Measurements from ENCODE around the gene TCEAL4. TPM values are rescaled to one million over a fixed set of nuclear protein-coding genes. Genes with fewer than 3 reads are reported as not detected.

Gene TCEAL4
- polyA plus RNA-seq, 1 donor (not counting 4 experiments of a cell fraction or from before 2014, with no cell fraction given): 73.1 TPM

DNA sequence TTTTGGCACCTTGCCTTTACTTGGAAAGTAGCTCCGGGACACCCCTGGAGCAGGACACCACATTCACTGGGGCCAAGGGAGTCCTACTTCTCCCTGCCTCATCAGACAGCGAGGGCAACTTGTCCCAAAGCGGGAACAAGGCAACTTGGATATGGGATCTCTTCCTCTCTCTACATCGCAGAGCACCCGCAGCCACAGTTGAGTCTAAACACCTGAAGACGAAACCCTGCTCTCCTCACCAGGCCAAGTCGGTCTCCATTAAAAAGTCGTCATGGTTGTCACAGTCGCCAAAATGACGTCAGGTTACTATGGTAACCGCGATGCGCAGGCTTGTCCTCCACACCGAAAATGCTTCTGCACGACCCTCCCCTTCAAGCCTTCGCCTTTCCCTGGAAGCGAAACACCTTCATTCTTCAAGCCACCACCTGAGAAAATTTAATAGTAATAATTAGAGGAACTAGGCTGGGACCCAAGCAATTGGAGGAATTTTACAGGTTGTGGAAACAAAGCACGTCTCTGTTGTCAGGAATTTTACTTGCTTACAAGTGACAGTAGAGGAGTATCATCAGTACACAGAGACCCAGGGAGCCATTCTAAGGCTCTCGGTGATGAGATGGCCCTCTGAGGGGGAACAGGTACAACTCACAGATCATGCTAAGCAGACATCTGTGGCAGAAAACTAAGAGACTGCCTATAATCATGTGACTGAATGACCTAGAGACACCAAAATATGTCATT is 30.5 kb upstream of the TCEAL4 start:
- FAIRE-seq (no peak), DNase-seq (ENCODE audit: low read depth, low spot score) (no peak)
- Histone ChIP-seq H3K79me2 (ENCODE audit: control insufficient read depth, insufficient read depth, low read length) (no peaks in the 10 kb centered on the region), H2AFZ (ENCODE audit: control insufficient read depth, low read length) (peak overlapping the region; percentile 36), H3K36me3 (ENCODE audit: control insufficient read depth in 2 of 2, extremely low read depth in 1 of 2, insufficient read depth in 2 of 2, low read length in 2 of 2) (no peaks in the 10 kb centered on the region), H3K27me3 (ENCODE audit: control insufficient read depth, extremely low read depth, insufficient read depth, low read length) (no peaks in the 10 kb centered on the region), H4K20me1 (ENCODE audit: control insufficient read depth, extremely low read depth, insufficient read depth, low read length) (no peaks in the 10 kb centered on the region), H3K9me3 (ENCODE audit: control insufficient read depth, low read depth, low read length) (no peaks in the 10 kb centered on the region), H3K9me1 (ENCODE audit: control insufficient read depth, extremely low read depth, insufficient read depth, low read length) (no peaks in the 10 kb centered on the region), H3K4me2 (ENCODE audit: control insufficient read depth, extremely low read depth, insufficient read depth, low read depth, low read length) (no peak overlapping the region), H3K4me1 (ENCODE audit: control insufficient read depth, extremely low read depth, insufficient read depth, low read length) (no peaks in the 10 kb centered on the region), H3K4me3 (ENCODE audit: control insufficient read depth in 2 of 3, extremely low read depth in 1 of 3, insufficient read depth in 2 of 3, low read depth in 1 of 3, low read length in 3 of 3) (no peak overlapping the region), H3K9ac (ENCODE audit: control insufficient read depth, extremely low read depth, insufficient read depth, low read length) (no peak overlapping the region), H3K27ac (ENCODE audit: control insufficient read depth, insufficient read depth, low read length) (no peak overlapping the region)
- dilution Hi-C loops (cut with MboI; ENCODE audit: extremely low pct_ligation_motif_present, low sequenced_read_pairs): no loop called here
- TF ChIP-seq EZH2 (IDR thresholded peaks at IDR 0.05; ENCODE audit: low read length): no peak
- TF ChIP-seq, protein P1, sequence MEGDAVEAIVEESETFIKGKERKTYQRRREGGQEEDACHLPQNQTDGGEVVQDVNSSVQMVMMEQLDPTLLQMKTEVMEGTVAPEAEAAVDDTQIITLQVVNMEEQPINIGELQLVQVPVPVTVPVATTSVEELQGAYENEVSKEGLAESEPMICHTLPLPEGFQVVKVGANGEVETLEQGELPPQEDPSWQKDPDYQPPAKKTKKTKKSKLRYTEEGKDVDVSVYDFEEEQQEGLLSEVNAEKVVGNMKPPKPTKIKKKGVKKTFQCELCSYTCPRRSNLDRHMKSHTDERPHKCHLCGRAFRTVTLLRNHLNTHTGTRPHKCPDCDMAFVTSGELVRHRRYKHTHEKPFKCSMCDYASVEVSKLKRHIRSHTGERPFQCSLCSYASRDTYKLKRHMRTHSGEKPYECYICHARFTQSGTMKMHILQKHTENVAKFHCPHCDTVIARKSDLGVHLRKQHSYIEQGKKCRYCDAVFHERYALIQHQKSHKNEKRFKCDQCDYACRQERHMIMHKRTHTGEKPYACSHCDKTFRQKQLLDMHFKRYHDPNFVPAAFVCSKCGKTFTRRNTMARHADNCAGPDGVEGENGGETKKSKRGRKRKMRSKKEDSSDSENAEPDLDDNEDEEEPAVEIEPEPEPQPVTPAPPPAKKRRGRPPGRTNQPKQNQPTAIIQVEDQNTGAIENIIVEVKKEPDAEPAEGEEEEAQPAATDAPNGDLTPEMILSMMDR (optimal IDR thresholded peaks at IDR 0.05 in 1 of 3, IDR thresholded peaks at IDR 0.05 in 1 of 3, conservative IDR thresholded peaks at IDR 0.05 in 1 of 3; ENCODE audit: extremely low read depth in 1 of 3, insufficient read depth in 2 of 3, low read length in 3 of 3): no peak

DNA sequence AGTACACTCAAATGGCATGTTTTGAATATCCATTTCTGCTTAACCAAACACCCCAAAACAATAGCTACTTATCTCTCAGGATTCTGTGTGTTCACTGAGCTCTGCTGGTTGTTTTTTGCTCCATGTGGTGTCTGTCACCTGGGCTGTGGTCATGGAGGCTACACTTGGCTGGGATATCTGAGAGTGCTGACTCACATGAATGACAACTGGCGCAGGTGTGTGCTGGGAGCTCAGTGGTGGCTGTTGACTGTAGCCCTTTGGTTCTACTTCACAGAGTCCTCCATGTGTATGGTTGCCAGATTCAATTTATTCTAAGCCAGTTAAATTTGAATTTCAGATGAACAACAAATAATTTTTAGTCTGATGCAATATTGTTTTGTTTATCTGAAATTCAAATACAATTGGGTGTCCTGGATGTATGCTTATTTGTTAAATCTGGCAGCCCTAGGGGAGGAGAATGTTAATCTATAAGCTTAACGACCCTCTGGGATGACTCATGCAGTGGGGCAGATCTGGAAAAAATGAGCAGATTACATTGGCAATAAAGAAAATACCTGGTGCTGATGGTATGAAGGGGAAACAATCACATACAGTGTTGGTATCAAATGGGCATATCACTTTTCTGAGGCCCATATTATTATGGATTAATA is 28.2 kb upstream of the TCEAL4 start:
- Histone ChIP-seq H3K4me2 (ENCODE audit: control insufficient read depth, extremely low read depth, insufficient read depth, low read depth, low read length) (no peak overlapping the region), H3K36me3 (ENCODE audit: control insufficient read depth in 2 of 2, extremely low read depth in 1 of 2, insufficient read depth in 2 of 2, low read length in 2 of 2) (no peaks in the 10 kb centered on the region), H3K4me3 (ENCODE audit: control insufficient read depth in 2 of 3, extremely low read depth in 1 of 3, insufficient read depth in 2 of 3, low read depth in 1 of 3, low read length in 3 of 3) (no peak overlapping the region), H3K9me1 (ENCODE audit: control insufficient read depth, extremely low read depth, insufficient read depth, low read length) (no peaks in the 10 kb centered on the region), H3K4me1 (ENCODE audit: control insufficient read depth, extremely low read depth, insufficient read depth, low read length) (peaks cover under 1% of the 10 kb centered on the region), H3K27ac (ENCODE audit: control insufficient read depth, insufficient read depth, low read length) (no peak overlapping the region), H3K9me3 (ENCODE audit: control insufficient read depth, low read depth, low read length) (no peaks in the 10 kb centered on the region), H3K27me3 (ENCODE audit: control insufficient read depth, extremely low read depth, insufficient read depth, low read length) (no peaks in the 10 kb centered on the region), H4K20me1 (ENCODE audit: control insufficient read depth, extremely low read depth, insufficient read depth, low read length) (no peaks in the 10 kb centered on the region), H2AFZ (ENCODE audit: control insufficient read depth, low read length) (no peak overlapping the region), H3K79me2 (ENCODE audit: control insufficient read depth, insufficient read depth, low read length) (no peaks in the 10 kb centered on the region), H3K9ac (ENCODE audit: control insufficient read depth, extremely low read depth, insufficient read depth, low read length) (no peak overlapping the region)
- DNase-seq (ENCODE audit: low read depth, low spot score) (no peak), FAIRE-seq (no peak)
- dilution Hi-C loops (cut with MboI; ENCODE audit: extremely low pct_ligation_motif_present, low sequenced_read_pairs): no loop called here
- TF ChIP-seq EZH2 (IDR thresholded peaks at IDR 0.05; ENCODE audit: low read length): no peak
- TF ChIP-seq, protein P1 (optimal IDR thresholded peaks at IDR 0.05 in 1 of 3, IDR thresholded peaks at IDR 0.05 in 1 of 3, conservative IDR thresholded peaks at IDR 0.05 in 1 of 3; ENCODE audit: extremely low read depth in 1 of 3, insufficient read depth in 2 of 3, low read length in 3 of 3): no peak

Data from keratinocyte (primary cell).